ENCODE measurements around the gene C1orf87.
"Not testable (repeated sequence)": the region's sequence is repeated elsewhere in the genome, so short reads cannot be mapped to it uniquely, and the experiment has no call there.

Gene C1orf87

DNA sequence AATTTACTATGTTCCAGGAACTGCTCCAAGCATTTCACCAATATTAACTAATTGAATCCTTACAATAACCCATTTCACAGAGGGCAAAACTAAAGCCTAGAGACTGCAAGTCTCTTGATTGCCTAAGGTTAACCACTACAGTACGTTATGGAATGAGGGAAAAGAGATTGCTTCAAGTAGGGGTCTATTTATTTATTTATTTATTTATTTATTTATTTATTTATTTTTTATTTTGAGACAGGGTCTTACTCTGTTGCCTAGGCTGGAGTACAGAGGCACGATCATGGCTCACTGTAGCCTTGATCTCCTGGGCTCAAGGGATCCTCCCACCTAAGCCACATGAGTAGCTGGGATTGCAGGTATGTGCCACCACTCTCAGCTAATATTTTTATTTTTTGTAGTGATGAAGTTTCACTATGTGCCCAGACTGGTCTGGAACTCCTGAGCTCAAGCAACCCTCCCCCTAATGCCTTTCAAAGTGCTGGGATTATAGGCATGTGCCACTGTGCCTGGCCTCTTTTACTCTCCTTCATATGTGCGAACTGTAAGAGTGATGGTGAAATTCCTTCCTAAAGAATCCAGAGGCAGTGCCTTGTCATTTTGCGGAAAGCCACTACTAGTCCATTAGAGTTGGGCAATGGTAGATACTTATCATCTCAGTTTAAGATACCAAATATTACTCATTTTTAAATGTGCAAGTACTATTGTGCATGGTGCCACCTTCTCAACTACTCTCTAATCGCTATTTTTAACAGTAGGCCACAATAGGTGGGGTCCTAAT, 81.3 kb downstream of the C1orf87 start:
- DNase-seq: no peak

DNA sequence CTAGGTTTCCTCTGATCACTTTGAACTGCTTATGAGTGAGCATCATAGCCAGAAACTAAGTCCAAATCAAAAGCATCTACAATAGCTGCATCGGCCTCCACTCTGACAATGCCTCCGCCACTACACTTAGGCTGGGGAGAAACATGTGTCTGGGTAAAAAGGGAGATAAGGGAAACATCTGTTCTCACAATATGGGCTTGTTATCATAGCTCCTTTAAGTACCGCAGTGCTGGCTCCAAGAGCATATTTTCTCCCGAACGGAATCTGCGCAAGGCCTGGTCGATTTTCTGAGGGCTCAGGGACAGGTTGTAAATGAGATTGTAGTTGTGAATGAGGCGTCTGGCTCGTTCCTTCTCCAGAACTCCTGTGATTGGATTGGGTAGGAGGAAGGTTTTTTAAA, 83.1 kb downstream of the C1orf87 start:
- no peak for DNase-seq

DNA sequence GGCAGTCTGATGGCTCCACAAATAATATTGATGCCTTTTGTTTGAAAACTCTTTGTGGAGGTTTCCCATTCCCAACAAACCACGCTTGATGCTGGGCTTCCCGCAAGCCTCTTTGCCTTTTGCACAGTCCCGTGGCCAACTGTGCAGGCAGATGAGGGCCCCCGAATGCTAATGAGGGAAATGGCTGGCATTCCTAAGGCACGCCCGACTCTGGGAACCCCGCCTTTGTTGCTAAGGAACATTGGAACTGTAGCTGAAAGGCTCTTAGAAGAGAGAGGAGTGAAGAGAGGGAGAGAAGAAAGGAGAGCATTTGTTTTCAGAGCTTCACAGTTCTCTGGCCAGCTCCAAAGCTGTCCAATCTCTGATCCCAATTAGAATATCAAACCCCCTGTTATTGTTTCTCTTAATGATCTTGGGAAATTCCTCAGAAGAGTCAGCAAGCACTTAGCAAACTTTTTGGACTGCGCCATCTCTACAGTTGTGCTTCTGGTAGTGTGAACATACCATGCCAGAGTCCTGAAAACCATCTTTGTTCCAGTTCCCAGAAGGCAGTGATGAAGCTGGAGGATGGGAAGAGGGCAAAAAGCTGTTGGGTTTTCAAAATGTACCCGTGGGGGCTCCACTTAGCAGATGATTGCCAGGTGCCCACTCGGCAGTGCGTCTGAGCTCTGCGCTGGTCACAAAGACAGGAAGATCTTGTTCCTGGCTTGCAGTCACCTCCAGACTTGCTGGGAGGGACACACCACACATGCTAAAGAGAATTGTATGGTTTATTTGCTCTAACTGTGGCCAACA, 86.9 kb downstream of the C1orf87 start:
- DNase-seq: no peak

DNA sequence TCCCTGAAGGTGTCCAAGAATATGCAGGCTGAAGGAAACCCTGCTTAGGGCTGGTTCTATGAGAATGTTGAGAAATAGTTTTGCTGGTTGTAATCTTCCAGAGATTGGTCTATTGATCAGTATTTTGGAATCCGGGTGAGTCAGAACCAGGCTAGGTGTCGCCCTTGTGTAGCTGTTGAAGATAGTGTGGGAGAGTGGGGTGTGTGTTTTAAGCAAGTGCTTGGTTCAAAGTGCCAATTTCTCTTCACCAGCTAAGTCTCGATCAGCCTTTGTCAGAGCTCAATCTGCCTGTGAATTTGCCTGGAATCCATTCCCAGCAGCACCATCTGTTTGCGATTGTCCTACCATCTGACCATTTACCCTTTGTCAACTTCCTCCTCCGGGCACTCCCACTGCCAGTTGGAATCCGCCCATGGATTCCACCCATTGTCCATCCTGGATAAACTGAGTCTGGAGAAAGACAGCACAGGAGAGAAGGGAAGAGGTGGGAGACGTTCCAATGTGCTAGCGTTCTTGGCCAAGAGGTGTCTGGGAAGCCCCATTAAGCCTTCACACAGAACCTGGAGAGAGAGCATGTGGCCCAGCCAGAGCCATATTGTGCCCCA, 87.6 kb downstream of the C1orf87 start:
- DNase-seq: no peak

GRCh38 chr1:59979666-59980065, 93.9 kb downstream of the C1orf87 start:
- no peak for DNase-seq

- no peak for DNase-seq
Measured at GRCh38 chr1:59978511-59978910, 95.1 kb downstream of the C1orf87 start.

- DNase-seq: no peak
Measured at GRCh38 chr1:59978026-59978425, 95.5 kb downstream of the C1orf87 start.

DNA sequence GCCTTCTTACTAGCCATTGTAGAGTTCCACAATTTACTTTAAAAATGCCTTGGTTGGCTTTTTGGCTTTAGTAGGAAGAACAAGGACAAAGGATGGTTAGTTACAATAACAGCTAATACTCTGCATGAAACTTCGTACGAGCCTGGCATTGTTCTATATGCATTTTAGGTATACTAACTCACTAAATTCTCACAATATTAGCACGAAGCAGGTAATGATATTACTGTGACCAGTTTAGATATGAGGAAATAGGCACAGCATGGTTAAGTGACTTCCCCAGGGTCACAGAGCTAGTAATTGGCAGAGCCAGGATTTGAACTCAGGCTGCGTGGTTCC, 96.5 kb downstream of the C1orf87 start:
- DNase-seq: no peak

GRCh38 chr1:59976194-59977074, 97.1 kb downstream of the C1orf87 start:
- peak; percentile 36 for DNase-seq

DNA sequence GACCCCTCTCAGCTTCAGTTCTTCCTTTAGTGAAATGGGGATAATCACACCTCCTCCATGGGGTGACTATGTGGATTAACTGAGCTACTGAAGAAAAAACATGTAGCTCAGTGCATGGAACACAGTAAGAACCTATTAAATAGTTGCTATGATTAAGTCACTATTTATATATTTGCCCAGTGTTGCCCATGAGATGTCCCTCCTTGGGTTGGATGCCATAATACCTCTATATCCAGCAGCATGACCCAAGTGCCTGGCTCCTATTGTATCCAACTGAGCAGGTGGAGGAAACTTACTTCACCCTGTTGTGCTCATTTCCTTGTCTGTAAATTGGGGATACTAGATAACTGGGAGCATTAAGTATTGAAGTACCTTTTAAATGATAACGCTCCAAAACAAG, 99.9 kb downstream of the C1orf87 start:
- DNase-seq: no peak

GRCh38 chr1:59972216-59972927, 101.2 kb downstream of the C1orf87 start:
- DNase-seq: peak; percentile 55

DNA sequence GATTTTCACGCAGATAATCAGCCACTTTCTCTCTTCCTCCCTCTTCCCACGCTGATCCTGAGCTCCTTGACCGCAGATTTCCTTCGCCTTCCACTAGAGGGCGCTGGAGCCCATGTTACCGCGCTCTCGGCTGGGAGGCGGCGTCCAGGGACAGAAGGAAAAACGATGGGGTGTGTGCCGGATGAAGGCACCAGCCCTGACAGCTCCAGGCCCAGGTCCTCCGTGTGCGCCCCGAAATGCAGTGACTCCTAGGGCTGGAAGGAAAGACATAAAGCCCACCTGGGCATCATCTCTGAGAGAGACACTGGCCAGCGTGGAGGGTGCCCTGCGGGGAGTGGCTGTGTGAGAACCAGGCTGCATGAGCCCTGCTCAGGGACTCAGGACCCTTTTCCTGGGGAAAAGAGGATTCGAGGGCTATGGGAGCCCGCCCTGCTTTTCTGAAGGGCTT, 102.1 kb downstream of the C1orf87 start:
- DNase-seq: peak; percentile 35

DNA sequence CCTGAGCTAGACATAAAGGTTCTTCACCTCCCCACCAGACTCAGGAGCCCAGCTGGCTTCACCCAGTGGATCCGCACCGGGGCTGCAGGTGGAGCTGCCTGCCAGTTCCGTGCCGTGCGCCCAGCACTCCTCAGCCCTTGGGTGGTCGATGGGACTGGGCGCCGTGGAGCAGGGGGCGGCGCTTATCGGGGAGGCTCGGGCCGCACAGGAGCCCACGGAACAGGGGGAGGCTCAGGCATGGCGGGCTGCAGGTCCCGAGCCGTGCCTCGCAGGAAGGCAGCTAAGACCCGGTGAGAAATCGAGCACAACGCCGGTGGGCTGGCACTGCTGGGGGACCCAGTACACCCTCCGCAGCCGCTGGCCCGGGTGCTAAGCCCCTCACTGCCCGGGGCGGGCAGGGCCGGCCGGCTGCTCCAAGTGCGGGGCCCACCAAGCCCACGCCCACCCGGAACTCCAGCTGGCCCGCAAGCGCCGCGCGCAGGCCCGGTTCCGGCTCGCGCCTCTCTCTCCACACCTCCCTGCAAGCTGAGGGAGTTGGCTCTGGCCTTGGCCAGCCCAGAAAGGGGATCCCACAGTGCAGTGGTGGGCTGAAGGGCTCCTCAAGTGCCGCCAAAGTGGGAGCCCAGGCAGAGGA, 103.9 kb downstream of the C1orf87 start:
- not testable (repeated sequence) for DNase-seq

DNA sequence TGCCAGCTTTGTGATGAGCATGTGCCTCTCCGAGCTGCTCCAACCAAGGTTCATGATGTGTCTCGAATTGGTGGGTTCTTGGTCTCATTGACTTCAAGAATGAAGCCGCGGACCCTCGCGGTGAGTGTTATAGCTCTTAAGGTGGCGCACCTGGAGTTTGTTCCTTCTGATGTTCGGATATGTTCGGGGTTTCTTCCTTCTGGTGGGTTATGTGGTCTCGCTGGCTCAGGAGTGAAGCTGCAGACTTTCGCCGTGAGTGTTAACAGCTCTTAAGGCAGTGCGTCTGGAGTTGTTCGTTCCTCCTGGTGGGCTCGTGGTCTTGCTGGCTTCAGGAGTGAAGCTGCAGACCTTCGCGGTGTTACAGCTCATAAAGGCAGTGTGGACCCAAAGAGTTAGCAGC, 104.8 kb downstream of the C1orf87 start:
- DNase-seq: not testable (repeated sequence)

GRCh38 chr1:59967780-59968179, 105.8 kb downstream of the C1orf87 start:
- DNase-seq: no peak

DNA sequence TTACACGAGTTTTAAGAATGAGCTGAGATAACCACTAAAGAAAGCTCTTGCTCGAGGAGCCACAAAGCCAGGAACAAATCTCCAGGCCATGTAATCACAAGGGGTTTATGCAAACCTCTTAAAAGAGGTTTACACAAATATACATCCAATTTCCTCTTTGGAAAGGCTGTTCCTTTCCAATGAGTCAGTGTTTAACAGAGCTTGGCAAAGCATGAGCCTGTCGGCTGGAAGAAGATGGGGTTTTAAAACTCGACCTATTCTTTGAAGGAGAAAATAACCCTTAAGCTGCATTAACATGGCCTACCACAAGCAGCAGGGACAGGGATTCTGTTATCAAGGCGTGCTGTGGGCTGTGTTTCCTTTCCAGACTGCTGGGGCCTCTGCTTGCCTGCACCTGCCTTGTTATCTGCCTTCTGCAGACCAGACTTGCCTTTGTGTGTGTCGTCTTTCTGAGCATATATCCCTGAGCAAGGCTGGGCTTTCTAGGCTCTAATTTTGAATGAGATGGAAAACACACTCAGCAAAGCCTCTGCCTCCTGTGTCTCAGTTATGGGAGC, 106.4 kb downstream of the C1orf87 start:
- peak; percentile 29 for DNase-seq

DNA sequence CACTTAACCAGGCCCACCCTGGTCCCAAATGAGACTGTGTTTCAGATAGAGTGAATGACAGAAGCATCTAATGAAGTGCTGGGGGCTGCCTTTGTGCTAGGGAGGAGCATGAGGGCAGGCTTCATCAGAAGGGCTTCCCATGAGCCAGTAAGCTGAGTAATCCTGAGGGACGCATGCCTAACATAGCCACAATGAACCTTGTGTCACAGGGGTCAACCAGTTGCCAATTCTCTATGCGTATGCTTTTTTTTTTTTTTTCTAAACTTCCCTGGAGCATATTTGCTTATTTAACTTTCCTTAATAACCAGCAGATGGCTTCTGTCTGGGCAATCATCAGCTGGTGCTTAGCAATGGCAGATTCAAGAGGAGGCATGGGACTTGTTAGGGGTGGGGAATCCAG, 121.5 kb downstream of the C1orf87 start:
- no peak for DNase-seq

DNA sequence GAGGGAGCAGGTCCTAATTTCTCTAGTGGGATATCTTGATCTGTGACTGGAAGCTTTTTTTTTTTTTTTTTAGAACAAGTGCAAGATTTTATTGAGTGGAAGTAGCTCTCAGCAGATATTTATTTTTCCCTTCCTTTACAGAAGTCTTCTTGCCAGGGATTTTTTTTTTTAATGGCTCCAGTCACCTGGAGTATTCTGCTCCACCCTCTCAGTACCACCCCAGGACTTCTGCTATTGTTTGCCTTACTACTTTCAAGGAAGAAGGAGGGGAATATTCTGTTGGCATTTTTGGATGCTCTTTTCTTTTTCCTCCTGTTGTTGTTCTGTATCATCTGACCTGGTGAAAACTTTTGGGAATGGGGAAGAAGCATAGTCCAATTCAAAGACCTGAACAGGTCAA, 123.9 kb downstream of the C1orf87 start:
- no peak for DNase-seq

DNA sequence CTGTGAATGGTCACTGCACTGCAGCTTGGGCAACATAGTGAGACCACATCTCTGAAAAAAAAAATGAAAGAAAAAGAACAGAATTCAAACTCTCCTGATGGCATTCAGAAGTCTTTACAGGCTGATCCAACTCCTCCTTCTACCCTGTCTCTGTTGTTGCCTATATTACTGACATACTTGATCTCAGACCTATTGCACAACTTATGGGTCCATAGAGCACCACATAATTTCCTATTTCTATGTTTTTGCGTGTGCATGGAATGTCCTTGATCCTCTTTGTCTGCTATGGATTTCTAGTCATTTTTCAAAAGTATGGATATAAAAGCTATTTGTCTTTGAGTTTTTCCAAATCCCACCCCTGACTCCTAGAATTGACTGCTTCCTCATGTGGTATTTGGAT, 124.6 kb downstream of the C1orf87 start:
- DNase-seq: no peak

DNA sequence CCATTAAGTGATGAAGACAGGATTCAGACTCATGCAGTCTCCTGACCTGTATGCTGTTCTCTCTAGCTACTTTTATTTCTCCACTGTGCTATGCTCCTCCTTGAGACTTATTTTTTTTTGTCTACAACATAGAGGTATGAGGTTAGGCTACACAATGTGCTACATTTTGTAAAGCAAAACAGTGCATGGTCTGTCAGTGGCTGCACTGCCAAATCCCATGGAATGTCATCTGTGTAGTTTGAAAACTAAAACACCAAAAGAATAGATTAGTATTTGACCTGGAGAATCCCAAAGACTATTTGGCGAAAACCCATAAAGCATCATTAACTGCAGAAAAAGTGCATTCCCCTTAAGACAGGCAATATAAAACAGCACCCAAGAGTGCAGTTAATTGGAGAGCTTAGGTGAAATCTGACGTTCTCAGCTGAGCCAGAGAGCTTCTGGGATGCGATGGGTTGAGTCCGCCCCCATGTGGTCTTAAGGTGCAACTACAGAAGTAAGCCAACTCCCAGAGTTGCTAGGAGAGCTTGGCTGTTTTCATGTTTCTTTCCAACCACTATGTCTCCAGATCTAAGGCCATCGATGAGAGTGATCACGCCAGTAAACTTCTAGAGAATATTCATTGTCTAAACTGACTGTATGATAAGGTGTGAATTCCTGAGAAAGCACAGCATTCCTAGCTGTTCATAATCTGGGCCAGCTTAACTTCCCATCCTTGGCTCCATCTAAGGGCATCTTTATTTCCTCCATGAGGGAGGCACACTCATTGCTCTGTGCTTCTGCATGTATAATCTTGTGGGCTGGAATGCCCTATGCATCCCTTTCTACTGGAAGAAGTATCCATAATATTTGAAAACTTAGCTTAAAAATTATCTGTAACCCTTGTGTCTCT, 126.3 kb downstream of the C1orf87 start:
- peak; percentile 32 for DNase-seq

All from DMS153 (cell line).